Measurements from ENCODE around the gene GALNT13. TPM values are rescaled to one million over a fixed set of nuclear protein-coding genes. Genes with fewer than 3 reads are reported as not detected.
"Not testable (repeated sequence)": the region's sequence is repeated elsewhere in the genome, so short reads cannot be mapped to it uniquely, and the experiment has no call there.

Gene GALNT13
- total RNA-seq, 1 donor from 2014 or later = 2.0 TPM

GRCh38 chr2:154462634-154463033 lies 590.9 kb downstream of the GALNT13 start:
- H3K9me3 Mint-ChIP-seq (ENCODE audit: unreplicated experiment) = no peaks in the 10 kb centered on the region
- Histone ChIP-seq H3K27ac (ENCODE audit: low read depth, low read length) (no peak overlapping the region), H3K4me2 (ENCODE audit: low read length) (no peak overlapping the region), H3K4me3 (ENCODE audit: insufficient read depth, low read depth, low read length) (no peak overlapping the region), H2AFZ (ENCODE audit: low read depth, low read length) (no peak overlapping the region), H3K36me3 (ENCODE audit: insufficient read depth, low read length) (no peaks in the 10 kb centered on the region), H3K4me1 (ENCODE audit: insufficient read depth, low read length) (no peaks in the 10 kb centered on the region), H3K79me2 (ENCODE audit: insufficient read depth, low read length) (no peaks in the 10 kb centered on the region), H4K20me1 (ENCODE audit: insufficient read depth, low read length) (no peaks in the 10 kb centered on the region), H3K9me3 (ENCODE audit: insufficient read depth, low read depth, low read length) (no peaks in the 10 kb centered on the region), H3K9ac (ENCODE audit: low read length) (no peak overlapping the region), H3K27me3 (ENCODE audit: insufficient read depth, low read length) (no peaks in the 10 kb centered on the region)
- no peak for DNase-seq (ENCODE audit: low read depth)
- H3K27ac Mint-ChIP-seq (ENCODE audit: unreplicated experiment) = no peak overlapping the region
- TF ChIP-seq EZH2 (IDR thresholded peaks at IDR 0.05; ENCODE audit: insufficient read depth, low read length) (no peak), CTCF (IDR thresholded peaks at IDR 0.05; ENCODE audit: insufficient read depth, low read depth, low read length) (no peak)
- H3K4me1 Mint-ChIP-seq (ENCODE audit: low read depth, unreplicated experiment) = no peaks in the 10 kb centered on the region
- H3K4me3 Mint-ChIP-seq (ENCODE audit: unreplicated experiment) = no peak overlapping the region
- no peaks in the 10 kb centered on the region for H3K36me3 Mint-ChIP-seq (ENCODE audit: low read depth, unreplicated experiment)
- H3K27me3 Mint-ChIP-seq (ENCODE audit: low read depth, unreplicated experiment) = no peaks in the 10 kb centered on the region
- no peak for FAIRE-seq

GRCh38 chr2:154466226-154466625 lies 594.5 kb downstream of the GALNT13 start:
- H3K27me3 ChIP-seq (ENCODE audit: insufficient read depth, low read length) = no peaks in the 10 kb centered on the region
- H3K79me2 ChIP-seq (ENCODE audit: insufficient read depth, low read length) = no peaks in the 10 kb centered on the region
- FAIRE-seq (no peak), DNase-seq (ENCODE audit: low read depth) (no peak)
- H3K9ac ChIP-seq (ENCODE audit: low read length) = no peak overlapping the region
- no peak overlapping the region for H3K4me2 ChIP-seq (ENCODE audit: low read length)
- no peaks in the 10 kb centered on the region for H3K27me3 Mint-ChIP-seq (ENCODE audit: low read depth, unreplicated experiment)
- H2AFZ ChIP-seq (ENCODE audit: low read depth, low read length) = no peak overlapping the region
- H3K4me1 Mint-ChIP-seq (ENCODE audit: low read depth, unreplicated experiment) = no peaks in the 10 kb centered on the region
- H3K36me3 ChIP-seq (ENCODE audit: insufficient read depth, low read length) = no peaks in the 10 kb centered on the region
- no peak overlapping the region for H3K27ac Mint-ChIP-seq (ENCODE audit: unreplicated experiment)
- no peak overlapping the region for H3K4me3 Mint-ChIP-seq (ENCODE audit: unreplicated experiment)
- no peaks in the 10 kb centered on the region for H3K9me3 ChIP-seq (ENCODE audit: insufficient read depth, low read depth, low read length)
- no peak overlapping the region for H3K27ac ChIP-seq (ENCODE audit: low read depth, low read length)
- H3K9me3 Mint-ChIP-seq (ENCODE audit: unreplicated experiment) = no peaks in the 10 kb centered on the region
- no peaks in the 10 kb centered on the region for H3K36me3 Mint-ChIP-seq (ENCODE audit: low read depth, unreplicated experiment)
- no peaks in the 10 kb centered on the region for H4K20me1 ChIP-seq (ENCODE audit: insufficient read depth, low read length)
- H3K4me3 ChIP-seq (ENCODE audit: insufficient read depth, low read depth, low read length) = no peak overlapping the region
- no peak for TF ChIP-seq EZH2 (IDR thresholded peaks at IDR 0.05; ENCODE audit: insufficient read depth, low read length)
- no peaks in the 10 kb centered on the region for H3K4me1 ChIP-seq (ENCODE audit: insufficient read depth, low read length)

- H3K27me3 Mint-ChIP-seq (ENCODE audit: low read depth, unreplicated experiment) = no peaks in the 10 kb centered on the region
- no peaks in the 10 kb centered on the region for H3K9me3 Mint-ChIP-seq (ENCODE audit: unreplicated experiment)
- no peaks in the 10 kb centered on the region for H3K36me3 Mint-ChIP-seq (ENCODE audit: low read depth, unreplicated experiment)
- no peaks in the 10 kb centered on the region for H3K4me1 Mint-ChIP-seq (ENCODE audit: low read depth, unreplicated experiment)
- no peaks in the 10 kb centered on the region for H3K27me3 ChIP-seq (ENCODE audit: insufficient read depth, low read length)
- no peak overlapping the region for H3K4me3 ChIP-seq (ENCODE audit: insufficient read depth, low read depth, low read length)
- TF ChIP-seq EZH2 (IDR thresholded peaks at IDR 0.05; ENCODE audit: insufficient read depth, low read length) (no peak), CTCF (IDR thresholded peaks at IDR 0.05; ENCODE audit: insufficient read depth, low read depth, low read length) (no peak)
- H3K9me3 ChIP-seq (ENCODE audit: insufficient read depth, low read depth, low read length) = no peaks in the 10 kb centered on the region
- H3K27ac ChIP-seq (ENCODE audit: low read depth, low read length) = no peak overlapping the region
- H2AFZ ChIP-seq (ENCODE audit: low read depth, low read length) = no peak overlapping the region
- FAIRE-seq (no peak), DNase-seq (ENCODE audit: low read depth) (no peak)
- H3K9ac ChIP-seq (ENCODE audit: low read length) = no peak overlapping the region
- no peaks in the 10 kb centered on the region for H3K79me2 ChIP-seq (ENCODE audit: insufficient read depth, low read length)
- H4K20me1 ChIP-seq (ENCODE audit: insufficient read depth, low read length) = no peaks in the 10 kb centered on the region
- H3K36me3 ChIP-seq (ENCODE audit: insufficient read depth, low read length) = no peaks in the 10 kb centered on the region
- H3K27ac Mint-ChIP-seq (ENCODE audit: unreplicated experiment) = no peak overlapping the region
- H3K4me1 ChIP-seq (ENCODE audit: insufficient read depth, low read length) = no peaks in the 10 kb centered on the region
- H3K4me3 Mint-ChIP-seq (ENCODE audit: unreplicated experiment) = no peak overlapping the region
- H3K4me2 ChIP-seq (ENCODE audit: low read length) = no peak overlapping the region
These were observed 598.7 kb downstream of the GALNT13 start for GRCh38 chr2:154470376-154470775.

- H3K4me1 Mint-ChIP-seq (ENCODE audit: low read depth, unreplicated experiment) = not testable (repeated sequence)
These were observed 599.8 kb downstream of the GALNT13 start for GRCh38 chr2:154471492-154471891.

More at GRCh38 chr2:154471492-154471891, 599.8 kb downstream of the GALNT13 start:
- not testable (repeated sequence) for H3K27me3 ChIP-seq (ENCODE audit: insufficient read depth, low read length); H3K9me3 Mint-ChIP-seq (ENCODE audit: unreplicated experiment); H3K79me2 ChIP-seq (ENCODE audit: insufficient read depth, low read length); H3K9me3 ChIP-seq (ENCODE audit: insufficient read depth, low read depth, low read length); H3K27me3 Mint-ChIP-seq (ENCODE audit: low read depth, unreplicated experiment); H2AFZ ChIP-seq (ENCODE audit: low read depth, low read length); H3K4me3 ChIP-seq (ENCODE audit: insufficient read depth, low read depth, low read length); H3K36me3 ChIP-seq (ENCODE audit: insufficient read depth, low read length); H4K20me1 ChIP-seq (ENCODE audit: insufficient read depth, low read length); H3K4me2 ChIP-seq (ENCODE audit: low read length); H3K36me3 Mint-ChIP-seq (ENCODE audit: low read depth, unreplicated experiment); H3K4me3 Mint-ChIP-seq (ENCODE audit: unreplicated experiment); H3K4me1 ChIP-seq (ENCODE audit: insufficient read depth, low read length); H3K9ac ChIP-seq (ENCODE audit: low read length); DNase-seq (ENCODE audit: low read depth); H3K27ac ChIP-seq (ENCODE audit: low read depth, low read length); FAIRE-seq; H3K27ac Mint-ChIP-seq (ENCODE audit: unreplicated experiment)
